NCI-H2029 (cell line): ENCODE measurements around the gene FRAS1.
"Not testable (repeated sequence)": the region's sequence is repeated elsewhere in the genome, so short reads cannot be mapped to it uniquely, and the experiment has no call there.

Experiments used
- DNase-seq: peaks from one replicate; lab custom pipeline; 2025; lab: John Stamatoyannopoulos, UW

Gene FRAS1

DNA sequence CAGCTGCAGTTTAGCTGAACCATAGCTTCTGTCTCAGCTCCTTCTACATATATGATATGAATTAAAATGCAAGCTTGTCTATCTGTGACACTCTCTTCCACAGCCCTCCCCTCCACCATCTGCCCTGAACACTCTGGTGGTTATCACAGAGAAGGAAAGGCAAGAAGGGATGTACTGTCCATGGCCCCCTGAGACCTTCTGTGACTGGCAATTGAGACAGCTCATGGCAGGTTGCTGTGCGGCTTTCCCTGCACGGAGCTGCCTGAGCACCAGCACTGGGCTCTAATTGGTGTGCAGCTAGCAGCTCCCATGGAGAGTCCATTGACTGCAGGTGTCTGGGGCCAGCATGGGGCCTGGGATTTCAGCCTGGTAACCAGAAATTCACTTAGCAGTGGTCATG is 384.6 kb downstream of the FRAS1 start:
- DNase-seq, result no peak

GRCh38 chr4:78446619-78447018 is 389.5 kb downstream of the FRAS1 start:
- DNase-seq, result no peak

DNA sequence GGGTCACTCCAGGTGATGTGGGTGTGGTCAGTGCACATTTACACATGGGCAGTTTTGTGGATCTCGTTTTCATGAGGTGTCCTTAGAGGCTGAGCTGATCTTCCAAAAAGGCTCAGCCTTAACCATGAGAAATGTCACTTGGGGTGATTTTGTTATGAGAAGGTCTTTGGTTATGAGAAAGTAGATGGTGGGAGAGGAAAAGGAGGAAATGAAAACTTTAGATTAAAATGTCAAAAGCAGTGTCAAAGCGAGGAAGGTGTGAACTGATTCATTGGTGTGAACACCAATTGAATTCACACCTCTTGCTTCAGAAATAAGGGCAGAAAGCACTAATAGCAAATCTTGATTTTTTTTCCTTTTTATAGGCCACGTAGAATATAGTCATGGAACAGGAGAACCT is 394.3 kb downstream of the FRAS1 start:
- DNase-seq, result no peak

- no peak for DNase-seq
Observed at GRCh38 chr4:78454016-78454415, 396.9 kb downstream of the FRAS1 start.

GRCh38 chr4:78457751-78458150 is 400.6 kb downstream of the FRAS1 start:
- no peak for DNase-seq

DNA sequence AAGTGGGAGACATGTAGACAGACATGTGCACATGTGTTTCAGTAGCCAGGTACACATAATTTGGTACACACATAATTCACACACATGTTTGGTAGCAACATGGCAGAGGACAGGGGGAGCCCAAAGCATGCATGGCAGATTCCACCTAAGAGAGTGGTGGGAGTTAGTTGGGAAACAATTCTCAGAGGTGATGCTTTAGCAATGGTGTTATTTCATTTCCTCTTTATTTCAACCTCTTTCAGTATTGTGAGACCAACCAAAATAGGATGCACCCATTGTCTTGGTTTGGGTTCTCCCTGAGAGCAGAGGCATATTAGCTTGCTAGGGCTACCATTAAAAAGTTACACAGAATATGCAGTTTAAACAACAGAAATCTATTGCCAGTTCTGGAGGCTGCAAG is 402.2 kb downstream of the FRAS1 start:
- no peak for DNase-seq

- no peak for DNase-seq
Observed at GRCh38 chr4:78460368-78460767, 403.2 kb downstream of the FRAS1 start.

GRCh38 chr4:78464265-78464664 is 407.1 kb downstream of the FRAS1 start:
- no peak for DNase-seq

GRCh38 chr4:78467223-78467622 is 410.1 kb downstream of the FRAS1 start:
- DNase-seq, result not testable (repeated sequence)

DNA sequence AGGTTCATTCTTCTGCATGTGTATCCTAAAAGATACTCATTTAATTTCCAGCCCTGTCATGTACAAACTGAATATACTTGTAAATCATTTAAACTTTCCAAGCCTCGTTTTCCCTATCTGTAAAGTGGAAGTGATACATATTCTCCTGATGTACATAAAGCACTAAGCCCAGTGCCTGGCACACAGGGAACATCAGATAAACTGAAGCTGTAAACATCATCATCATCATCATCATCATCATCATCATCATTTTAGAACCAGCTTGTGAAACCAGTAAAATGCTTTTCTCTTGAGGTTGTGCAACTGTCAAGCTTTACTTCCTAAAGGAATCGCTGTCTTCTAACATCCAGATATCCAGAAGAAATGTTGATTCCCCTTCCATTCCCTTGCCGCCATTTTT is 411.1 kb downstream of the FRAS1 start:
- DNase-seq, result no peak

- no peak for DNase-seq
Observed at GRCh38 chr4:78476108-78476704, 419.1 kb downstream of the FRAS1 start.

GRCh38 chr4:78477276-78477675 is 420.2 kb downstream of the FRAS1 start:
- DNase-seq, result no peak

DNA sequence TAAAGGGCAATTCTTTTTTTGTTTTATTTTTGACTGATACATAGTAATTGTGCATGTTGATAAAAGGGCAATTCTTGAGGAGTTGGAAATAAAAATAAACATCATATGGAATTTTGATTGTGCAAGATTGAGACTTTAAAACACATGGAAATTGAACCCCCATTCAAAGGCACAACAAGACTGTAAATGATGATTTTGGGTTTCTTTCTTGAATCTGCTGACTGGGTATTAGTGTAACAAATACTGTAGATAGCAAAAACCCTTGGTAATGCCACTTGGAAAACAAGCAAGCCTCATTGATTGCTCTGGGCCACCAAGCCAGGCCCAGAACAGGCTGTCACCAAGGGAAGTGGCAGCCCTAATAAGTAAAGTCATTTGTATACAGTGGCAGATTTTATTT is 421.4 kb downstream of the FRAS1 start:
- DNase-seq, result no peak

- no peak for DNase-seq
Observed at GRCh38 chr4:78480286-78480685, 423.2 kb downstream of the FRAS1 start.

- DNase-seq, result no peak
Observed at GRCh38 chr4:78481180-78481579, 424.1 kb downstream of the FRAS1 start.

DNA sequence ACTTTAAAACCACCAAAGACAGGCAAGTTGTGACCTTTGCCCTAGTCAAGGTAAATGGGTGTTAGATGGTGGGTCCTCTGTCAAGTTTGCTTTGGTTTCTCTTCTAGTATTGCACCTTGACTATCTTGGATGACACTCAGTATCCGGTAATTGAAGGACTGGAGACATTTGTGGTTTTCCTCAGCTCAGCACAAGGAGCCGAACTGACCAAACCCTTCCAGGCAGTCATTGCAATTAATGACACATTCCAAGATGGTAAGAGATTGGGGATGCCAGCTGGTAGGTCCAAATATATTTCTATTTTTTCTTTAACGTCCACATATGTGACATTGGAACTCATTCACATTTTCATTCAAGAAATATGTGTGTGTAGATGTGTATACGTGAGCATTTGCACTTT is 425.2 kb downstream of the FRAS1 start:
- no peak for DNase-seq

GRCh38 chr4:78483811-78484210 is 426.7 kb downstream of the FRAS1 start:
- DNase-seq, result no peak

GRCh38 chr4:78484574-78484973 is 427.5 kb downstream of the FRAS1 start:
- no peak for DNase-seq

GRCh38 chr4:78493731-78494130 is 436.6 kb downstream of the FRAS1 start:
- no peak for DNase-seq

DNA sequence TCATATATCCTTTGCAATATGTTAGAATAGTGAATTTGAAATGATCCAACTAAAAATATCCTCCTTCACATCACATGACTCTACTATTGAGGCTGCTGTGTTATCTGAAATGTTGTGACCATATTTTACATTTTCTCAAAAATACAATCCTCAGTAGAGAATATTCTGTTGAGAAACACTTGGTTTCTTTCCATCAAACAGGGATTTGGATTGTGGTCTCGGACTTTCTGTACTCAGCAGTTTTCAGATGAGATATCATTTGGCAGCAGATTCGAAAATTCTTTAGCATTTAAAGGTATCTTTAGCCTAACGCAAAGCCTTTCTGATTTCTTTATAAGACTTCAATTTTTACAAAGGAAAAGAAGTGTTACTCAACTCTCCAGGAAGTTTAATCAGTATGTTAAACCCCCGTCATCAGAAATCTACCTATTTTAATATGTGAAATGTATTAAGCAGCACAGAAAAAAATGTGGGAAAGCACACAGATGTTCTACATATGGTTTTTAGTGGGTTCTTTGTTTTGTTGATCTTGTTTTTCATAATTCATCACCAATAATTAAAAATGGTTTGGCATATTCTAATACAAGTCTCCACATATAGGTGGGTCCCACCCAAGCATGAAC is 439.0 kb downstream of the FRAS1 start:
- no peak for DNase-seq

GRCh38 chr4:78506260-78506659 is 449.1 kb downstream of the FRAS1 start:
- not testable (repeated sequence) for DNase-seq

GRCh38 chr4:78509043-78509442 is 451.9 kb downstream of the FRAS1 start:
- no peak for DNase-seq

GRCh38 chr4:78510108-78510507 is 453.0 kb downstream of the FRAS1 start:
- DNase-seq, result no peak

- DNase-seq, result no peak
Observed at GRCh38 chr4:78510681-78511080, 453.6 kb downstream of the FRAS1 start.
